ENCODE measurements around the gene C5orf58. TPM values are rescaled to one million over a fixed set of nuclear protein-coding genes. Genes with fewer than 3 reads are reported as not detected.

Gene C5orf58
- total and polyA plus RNA-seq, 2 donors (not counting 1 experiment from before 2014, with no cell fraction given): not detected

DNA sequence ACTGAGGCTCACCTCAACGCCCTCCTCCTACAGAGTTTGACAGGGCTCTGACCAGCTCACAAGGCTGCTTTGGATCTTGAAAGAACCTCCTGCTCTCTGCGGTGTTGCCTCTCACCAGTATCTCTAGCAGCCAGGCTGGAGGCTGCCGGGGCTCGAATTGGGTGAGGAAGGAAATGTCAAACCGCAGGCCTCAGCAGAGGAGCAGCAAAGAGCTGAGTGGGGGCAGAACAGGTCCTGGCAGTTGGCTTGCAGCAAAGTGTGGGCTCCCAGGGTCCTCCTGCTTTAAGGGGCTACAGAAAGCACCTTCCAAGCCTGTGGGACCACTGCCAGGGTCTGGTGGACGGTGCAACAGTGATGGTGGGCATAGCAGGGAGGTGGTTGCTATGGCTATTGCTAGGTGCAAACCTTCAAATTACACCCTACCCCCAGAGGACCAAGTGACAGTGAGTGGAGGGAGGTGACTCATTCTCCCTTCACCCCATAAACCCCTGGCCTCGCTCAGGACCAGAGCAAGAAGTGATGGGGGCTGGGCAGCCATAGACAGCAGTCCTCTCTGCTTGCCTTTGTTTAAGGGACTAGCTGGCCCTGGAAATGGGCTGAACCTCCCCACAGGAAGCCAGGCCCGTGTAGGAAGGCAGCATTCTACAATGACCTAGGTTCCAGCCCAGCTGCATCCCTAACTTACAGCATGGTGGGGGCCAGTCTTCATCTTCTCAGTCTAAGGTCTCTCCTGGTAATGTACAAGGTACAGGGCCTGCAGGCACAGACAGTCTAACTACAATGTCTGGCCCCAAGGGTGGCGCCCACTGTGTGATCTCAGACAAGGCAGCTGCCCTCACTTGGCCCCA is 46.0 kb downstream of the C5orf58 start:
- Histone ChIP-seq H2AFZ (ENCODE audit: insufficient read depth, low read depth, low read length, poor library complexity, severe bottlenecking) (peak overlapping the region; percentile 67), H3K27ac (ENCODE audit: low read length in 2 of 2) (peak overlapping the region; percentile 15 to 49), H3K9ac (ENCODE audit: low read length) (peak overlapping the region; percentile 45), H4K20me1 (ENCODE audit: control insufficient read depth, insufficient read depth, low read length, poor library complexity, severe bottlenecking) (no peaks in the 10 kb centered on the region), H3K36me3 (replicated peaks in 1 of 2; ENCODE audit: control extremely low read depth in 1 of 2, control insufficient read depth in 1 of 2, extremely low read depth in 1 of 2, insufficient read depth in 2 of 2, low read length in 1 of 2) (no peaks in the 10 kb centered on the region), H3K4me3 (ENCODE audit: control extremely low read depth in 1 of 5, extremely low read depth in 1 of 5, insufficient read depth in 1 of 5, low read depth in 2 of 5, low read length in 4 of 5) (peak overlapping the region in 2 of 5 experiments; percentile 5 to 35), H3K27me3 (replicated peaks in 1 of 4; ENCODE audit: control extremely low read depth in 1 of 4, control insufficient read depth in 3 of 4, insufficient read depth in 4 of 4, low read length in 3 of 4) (no peaks in the 10 kb centered on the region), H3K4me2 (replicated peaks; ENCODE audit: low read depth, low read length, poor library complexity, severe bottlenecking) (peak overlapping the region; percentile 79), H3K4me1 (ENCODE audit: control insufficient read depth in 2 of 2, insufficient read depth in 2 of 2, low read length in 2 of 2) (peaks cover 41 to 46% of the 10 kb centered on the region in 2 donors), H3K9me3 (ENCODE audit: control extremely low read depth in 1 of 3, control insufficient read depth in 2 of 3, insufficient read depth in 1 of 3, low read length in 2 of 3) (peaks cover under 1 to 6% (median 5%) of the 10 kb centered on the region in 3 donors), H3K79me2 (ENCODE audit: control insufficient read depth, insufficient read depth, low read length) (no peaks in the 10 kb centered on the region)
- H3K27me3 Mint-ChIP-seq: no peaks in the 10 kb centered on the region
- H3K9me3 Mint-ChIP-seq (ENCODE audit: insufficient read depth): peaks cover 7% of the 10 kb centered on the region
- ChIA-PET POLR2A (interaction anchor here (1.0 to 2.7 kb wide), 5 partner anchors 10 to 60 kb away, joined by 3 to 10 read pairs (median 5); partner anchors contain the start of gene LCP2), CTCF (interaction anchor here (0.8 to 8.9 kb wide), 8 partner anchors 10 to 69 kb away, joined by 3 to 127 read pairs (median 8); partner anchors contain the start of gene LCP2)
- H3K4me1 Mint-ChIP-seq: peaks cover 46% of the 10 kb centered on the region
- intact Hi-C loops (cut with micrococcal nuclease): loop anchor here (1.0 kb wide), 2 partner anchors 14 to 52 kb away; no protein-coding TSS in a partner anchor
- H3K27ac Mint-ChIP-seq: peak overlapping the region; percentile 90
- TF ChIP-seq EZH2 (IDR thresholded peaks at IDR 0.05; ENCODE audit: borderline replicate concordance, insufficient read depth, low read depth, low read length, poor library complexity, severe bottlenecking): no peak
- TF ChIP-seq, protein P1, sequence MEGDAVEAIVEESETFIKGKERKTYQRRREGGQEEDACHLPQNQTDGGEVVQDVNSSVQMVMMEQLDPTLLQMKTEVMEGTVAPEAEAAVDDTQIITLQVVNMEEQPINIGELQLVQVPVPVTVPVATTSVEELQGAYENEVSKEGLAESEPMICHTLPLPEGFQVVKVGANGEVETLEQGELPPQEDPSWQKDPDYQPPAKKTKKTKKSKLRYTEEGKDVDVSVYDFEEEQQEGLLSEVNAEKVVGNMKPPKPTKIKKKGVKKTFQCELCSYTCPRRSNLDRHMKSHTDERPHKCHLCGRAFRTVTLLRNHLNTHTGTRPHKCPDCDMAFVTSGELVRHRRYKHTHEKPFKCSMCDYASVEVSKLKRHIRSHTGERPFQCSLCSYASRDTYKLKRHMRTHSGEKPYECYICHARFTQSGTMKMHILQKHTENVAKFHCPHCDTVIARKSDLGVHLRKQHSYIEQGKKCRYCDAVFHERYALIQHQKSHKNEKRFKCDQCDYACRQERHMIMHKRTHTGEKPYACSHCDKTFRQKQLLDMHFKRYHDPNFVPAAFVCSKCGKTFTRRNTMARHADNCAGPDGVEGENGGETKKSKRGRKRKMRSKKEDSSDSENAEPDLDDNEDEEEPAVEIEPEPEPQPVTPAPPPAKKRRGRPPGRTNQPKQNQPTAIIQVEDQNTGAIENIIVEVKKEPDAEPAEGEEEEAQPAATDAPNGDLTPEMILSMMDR (IDR thresholded peaks at IDR 0.05): no peak
- WGBS (ENCODE audit: insufficient coverage): 8% methylated on average over 8 of the region's 9 CpGs
- DNase-seq: peak; percentile 73
- peak overlapping the region; percentile 61 for H3K4me3 Mint-ChIP-seq
- ATAC-seq (ENCODE audit: low read depth): peak; percentile 87

Measured in B cell (primary cell).